SH-SY5Y (cell line): ENCODE measurements around the gene MARCHF10.

ENCODE experiments used
- GATA2 ChIP-seq: IDR thresholded peaks from 2 replicates; pipeline ENCODE4 v1.6.1; 2011; ENCODE audit warnings: mild to moderate bottlenecking, low read depth, low read length
- GATA3 ChIP-seq: IDR thresholded peaks from 2 replicates; pipeline ENCODE4 v1.6.1; 2011; ENCODE audit warnings: low read depth, mild to moderate bottlenecking, low read length, moderate library complexity

- TF ChIP-seq GATA2 (no peak), GATA3 (no peak)
These were observed 24.3 kb upstream of the MARCHF10 start for GRCh38 chr17:62832405-62832804.
